ENCODE results near the gene FOXP4.

DNA sequence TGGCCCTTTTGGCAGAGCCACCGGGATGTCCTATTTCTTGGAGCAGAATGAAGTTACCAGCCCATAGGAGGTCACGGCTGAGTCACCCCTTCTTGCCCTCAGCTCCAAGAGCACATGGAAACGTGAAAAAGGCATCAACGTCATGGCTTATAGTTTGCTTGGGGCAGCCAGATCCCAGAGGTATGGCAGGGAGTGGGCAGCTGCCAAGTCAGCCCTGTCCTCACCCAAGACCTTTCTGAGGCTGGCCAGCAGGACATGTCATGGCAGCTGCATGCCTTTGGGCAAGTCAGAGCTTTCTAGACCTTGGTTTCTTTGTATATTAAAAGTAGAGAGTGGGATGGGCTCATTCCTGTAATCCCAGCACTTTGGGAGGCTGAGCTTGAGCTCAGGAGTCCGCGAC, 83.9 kb downstream of the FOXP4 start:
- TF ChIP-seq CBX2 (IDR thresholded peaks at IDR 0.05; ENCODE audit: borderline replicate concordance, low read depth): no peak
- TF ChIP-seq, protein P1, sequence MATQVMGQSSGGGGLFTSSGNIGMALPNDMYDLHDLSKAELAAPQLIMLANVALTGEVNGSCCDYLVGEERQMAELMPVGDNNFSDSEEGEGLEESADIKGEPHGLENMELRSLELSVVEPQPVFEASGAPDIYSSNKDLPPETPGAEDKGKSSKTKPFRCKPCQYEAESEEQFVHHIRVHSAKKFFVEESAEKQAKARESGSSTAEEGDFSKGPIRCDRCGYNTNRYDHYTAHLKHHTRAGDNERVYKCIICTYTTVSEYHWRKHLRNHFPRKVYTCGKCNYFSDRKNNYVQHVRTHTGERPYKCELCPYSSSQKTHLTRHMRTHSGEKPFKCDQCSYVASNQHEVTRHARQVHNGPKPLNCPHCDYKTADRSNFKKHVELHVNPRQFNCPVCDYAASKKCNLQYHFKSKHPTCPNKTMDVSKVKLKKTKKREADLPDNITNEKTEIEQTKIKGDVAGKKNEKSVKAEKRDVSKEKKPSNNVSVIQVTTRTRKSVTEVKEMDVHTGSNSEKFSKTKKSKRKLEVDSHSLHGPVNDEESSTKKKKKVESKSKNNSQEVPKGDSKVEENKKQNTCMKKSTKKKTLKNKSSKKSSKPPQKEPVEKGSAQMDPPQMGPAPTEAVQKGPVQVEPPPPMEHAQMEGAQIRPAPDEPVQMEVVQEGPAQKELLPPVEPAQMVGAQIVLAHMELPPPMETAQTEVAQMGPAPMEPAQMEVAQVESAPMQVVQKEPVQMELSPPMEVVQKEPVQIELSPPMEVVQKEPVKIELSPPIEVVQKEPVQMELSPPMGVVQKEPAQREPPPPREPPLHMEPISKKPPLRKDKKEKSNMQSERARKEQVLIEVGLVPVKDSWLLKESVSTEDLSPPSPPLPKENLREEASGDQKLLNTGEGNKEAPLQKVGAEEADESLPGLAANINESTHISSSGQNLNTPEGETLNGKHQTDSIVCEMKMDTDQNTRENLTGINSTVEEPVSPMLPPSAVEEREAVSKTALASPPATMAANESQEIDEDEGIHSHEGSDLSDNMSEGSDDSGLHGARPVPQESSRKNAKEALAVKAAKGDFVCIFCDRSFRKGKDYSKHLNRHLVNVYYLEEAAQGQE (IDR thresholded peaks at IDR 0.05): no peak
- no peak for TF ChIP-seq ZSCAN20 (CRISPR knock-in tag; IDR thresholded peaks at IDR 0.05)
- no peak for TF ChIP-seq GATA3 (IDR thresholded peaks at IDR 0.05; ENCODE audit: borderline replicate concordance)
- TF ChIP-seq, protein P2, sequence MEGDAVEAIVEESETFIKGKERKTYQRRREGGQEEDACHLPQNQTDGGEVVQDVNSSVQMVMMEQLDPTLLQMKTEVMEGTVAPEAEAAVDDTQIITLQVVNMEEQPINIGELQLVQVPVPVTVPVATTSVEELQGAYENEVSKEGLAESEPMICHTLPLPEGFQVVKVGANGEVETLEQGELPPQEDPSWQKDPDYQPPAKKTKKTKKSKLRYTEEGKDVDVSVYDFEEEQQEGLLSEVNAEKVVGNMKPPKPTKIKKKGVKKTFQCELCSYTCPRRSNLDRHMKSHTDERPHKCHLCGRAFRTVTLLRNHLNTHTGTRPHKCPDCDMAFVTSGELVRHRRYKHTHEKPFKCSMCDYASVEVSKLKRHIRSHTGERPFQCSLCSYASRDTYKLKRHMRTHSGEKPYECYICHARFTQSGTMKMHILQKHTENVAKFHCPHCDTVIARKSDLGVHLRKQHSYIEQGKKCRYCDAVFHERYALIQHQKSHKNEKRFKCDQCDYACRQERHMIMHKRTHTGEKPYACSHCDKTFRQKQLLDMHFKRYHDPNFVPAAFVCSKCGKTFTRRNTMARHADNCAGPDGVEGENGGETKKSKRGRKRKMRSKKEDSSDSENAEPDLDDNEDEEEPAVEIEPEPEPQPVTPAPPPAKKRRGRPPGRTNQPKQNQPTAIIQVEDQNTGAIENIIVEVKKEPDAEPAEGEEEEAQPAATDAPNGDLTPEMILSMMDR (IDR thresholded peaks at IDR 0.05): no peak
- no peak for TF ChIP-seq ZNF302 (CRISPR knock-in tag; IDR thresholded peaks at IDR 0.05)
- no peak for TF ChIP-seq HDAC2 (IDR thresholded peaks at IDR 0.05)
- no peak for TF ChIP-seq BHLHE40 (IDR thresholded peaks at IDR 0.05; ENCODE audit: low read depth, low read length)
- no peak for TF ChIP-seq SMC3 (IDR thresholded peaks at IDR 0.05)
- TF ChIP-seq KDM1A (IDR thresholded peaks at IDR 0.05; ENCODE audit: low read depth): no peak
- no peak for TF ChIP-seq RAD21 (conservative IDR thresholded peaks at IDR 0.05 in 1 of 2, IDR thresholded peaks at IDR 0.05 in 1 of 2)
- TF ChIP-seq, protein P3, sequence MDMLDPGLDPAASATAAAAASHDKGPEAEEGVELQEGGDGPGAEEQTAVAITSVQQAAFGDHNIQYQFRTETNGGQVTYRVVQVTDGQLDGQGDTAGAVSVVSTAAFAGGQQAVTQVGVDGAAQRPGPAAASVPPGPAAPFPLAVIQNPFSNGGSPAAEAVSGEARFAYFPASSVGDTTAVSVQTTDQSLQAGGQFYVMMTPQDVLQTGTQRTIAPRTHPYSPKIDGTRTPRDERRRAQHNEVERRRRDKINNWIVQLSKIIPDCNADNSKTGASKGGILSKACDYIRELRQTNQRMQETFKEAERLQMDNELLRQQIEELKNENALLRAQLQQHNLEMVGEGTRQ (IDR thresholded peaks at IDR 0.05): no peak
- no peak for TF ChIP-seq CHD2 (IDR thresholded peaks at IDR 0.05; ENCODE audit: low read length, partially characterized antibody)

Data from A549 (cell line).